H1 (cell line): ENCODE results near the gene LINC01488. TPM values are rescaled to one million over a fixed set of nuclear protein-coding genes. Genes with fewer than 3 reads are reported as not detected.
A peak's percentile ranks its signal among the peaks of the same experiment; 100 is the strongest.

ENCODE experiments used
- BRCA1 ChIP-seq: IDR thresholded peaks from 2 replicates; pipeline ENCODE4 v1.6.1; 2012; ENCODE audit warnings: low read depth, low read length, improper control_type of control experiment
- JUN ChIP-seq: IDR thresholded peaks from 2 replicates; pipeline ENCODE4 v1.6.1; 2011; ENCODE audit warnings: low read depth, mild to moderate bottlenecking, improper control_type of control experiment, low read length
- POU5F1 ChIP-seq: IDR thresholded peaks from 2 replicates; pipeline ENCODE4 v1.6.1; 2011; ENCODE audit warnings: low read depth, mild to moderate bottlenecking, low read length, moderate library complexity
- SIRT6 ChIP-seq: IDR thresholded peaks from one replicate; pipeline ENCODE4 v1.7.1; 2012; ENCODE audit warnings: low read length, inconsistent platforms
- SIX5 ChIP-seq: IDR thresholded peaks from 2 replicates; pipeline ENCODE4 v1.6.1; 2011; ENCODE audit warnings: mild to moderate bottlenecking, low read depth, low read length
- polyA plus RNA-seq, 7 experiments: library from polyadenylated mRNA; depleted of rRNA in 3 of 7; stranded (reverse) in 5 of 7; unstranded in 2 of 7; fragments of >200 nt in 5 of 7; fragments of 200-250 nt in 2 of 7; gene quantifications; 1 replicate in 5 of 7; 2 replicates in 1 of 7; 4 replicates in 1 of 7; pipeline versions ENCODE4 v1.2.1 to v1.2.3, GENCODE V29; 2011 to 2013; ENCODE audit warnings: missing spikeins in 2 of 7, mixed read lengths in 2 of 7
- total RNA-seq: library from RNA; stranded (reverse); fragmentation: NEBNext Ultra II Directional; extraction: Animal tissue kit (Norgen Biotek cat#: 25700); gene quantifications from 2 replicates; pipeline ENCODE4 v1.2.1, GENCODE V29; 2021
- TF ChIP-seq, protein P1 (sequence below), 3 experiments: IDR thresholded peaks; 1 replicate in 2 of 3; 2 replicates in 1 of 3; pipeline versions ENCODE4 v1.5.1 to v1.6.1; 2011; ENCODE audit warnings: low read length in 3 of 3, mild to moderate bottlenecking in 3 of 3, inconsistent platforms in 2 of 3, low read depth in 1 of 3, moderate library complexity in 1 of 3; ENCODE audit not compliant: insufficient read depth in 1 of 3; ENCODE audit errors: control extremely low read depth in 1 of 3
- TF ChIP-seq, protein P2 (sequence below): IDR thresholded peaks from 2 replicates; pipeline ENCODE4 v1.6.1; 2012; ENCODE audit warnings: inconsistent platforms
- TF ChIP-seq, protein P3 (sequence below): fragments of 300-600 bp; sonication (generic); IDR thresholded peaks from 2 replicates; pipeline ENCODE4 v1.7.1; 2012; ENCODE audit warnings: low read length, moderate library complexity, mild to moderate bottlenecking, inconsistent platforms; ENCODE audit not compliant: insufficient replicate concordance

LINC01488 gene
- total and polyA plus RNA-seq, 2 of the 8 experiments (the other 6 are each of a cell fraction or from before 2014, with no cell fraction given): not detected

DNA sequence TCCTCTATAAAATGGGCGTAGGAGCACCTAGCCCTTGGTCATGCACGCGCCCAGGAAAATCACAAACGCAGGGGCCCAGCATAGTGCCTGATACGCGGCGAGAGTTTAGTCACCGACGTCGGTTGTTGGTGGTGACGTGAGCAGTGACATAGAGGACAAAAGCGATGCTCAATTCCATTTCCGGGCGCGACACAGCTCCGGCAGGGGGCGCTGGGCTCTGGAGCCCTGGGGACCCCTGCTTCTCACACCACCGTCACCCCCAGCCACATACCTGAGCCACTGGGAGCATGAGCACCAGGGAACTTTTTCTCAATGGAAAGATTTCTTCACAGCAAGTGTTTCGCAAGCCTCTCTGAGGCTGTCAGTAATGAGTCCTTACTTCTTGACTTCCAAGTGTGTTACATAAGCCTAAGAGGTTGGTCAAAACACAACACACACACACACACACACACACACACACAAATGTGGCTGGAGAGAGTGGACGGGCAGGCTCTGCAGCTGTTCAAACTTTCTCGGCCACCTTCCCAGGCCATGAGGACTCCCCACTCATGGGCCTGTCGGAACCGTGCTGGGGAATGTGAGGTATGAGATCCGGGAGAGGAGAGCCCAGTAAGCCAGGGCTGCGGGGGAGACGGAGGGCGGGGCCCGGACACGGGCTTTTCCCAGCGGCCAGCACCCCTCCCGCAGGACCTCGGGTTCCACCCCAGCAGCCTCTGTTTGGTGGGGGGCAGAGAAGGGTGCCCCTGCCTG lies 36.9 kb upstream of the LINC01488 start (continued):
- TF ChIP-seq SIX5 (no peak), BRCA1 (no peak), POU5F1 (no peak), SIRT6 (no peak), JUN (no peak)
- TF ChIP-seq, protein P1, sequence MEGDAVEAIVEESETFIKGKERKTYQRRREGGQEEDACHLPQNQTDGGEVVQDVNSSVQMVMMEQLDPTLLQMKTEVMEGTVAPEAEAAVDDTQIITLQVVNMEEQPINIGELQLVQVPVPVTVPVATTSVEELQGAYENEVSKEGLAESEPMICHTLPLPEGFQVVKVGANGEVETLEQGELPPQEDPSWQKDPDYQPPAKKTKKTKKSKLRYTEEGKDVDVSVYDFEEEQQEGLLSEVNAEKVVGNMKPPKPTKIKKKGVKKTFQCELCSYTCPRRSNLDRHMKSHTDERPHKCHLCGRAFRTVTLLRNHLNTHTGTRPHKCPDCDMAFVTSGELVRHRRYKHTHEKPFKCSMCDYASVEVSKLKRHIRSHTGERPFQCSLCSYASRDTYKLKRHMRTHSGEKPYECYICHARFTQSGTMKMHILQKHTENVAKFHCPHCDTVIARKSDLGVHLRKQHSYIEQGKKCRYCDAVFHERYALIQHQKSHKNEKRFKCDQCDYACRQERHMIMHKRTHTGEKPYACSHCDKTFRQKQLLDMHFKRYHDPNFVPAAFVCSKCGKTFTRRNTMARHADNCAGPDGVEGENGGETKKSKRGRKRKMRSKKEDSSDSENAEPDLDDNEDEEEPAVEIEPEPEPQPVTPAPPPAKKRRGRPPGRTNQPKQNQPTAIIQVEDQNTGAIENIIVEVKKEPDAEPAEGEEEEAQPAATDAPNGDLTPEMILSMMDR (IDR thresholded peaks at IDR 0.05; ENCODE audit: control extremely low read depth in 1 of 3, insufficient read depth in 1 of 3, low read depth in 1 of 3, low read length in 3 of 3): peak; percentile 51 to 67 (median 59)
- TF ChIP-seq, protein P2, sequence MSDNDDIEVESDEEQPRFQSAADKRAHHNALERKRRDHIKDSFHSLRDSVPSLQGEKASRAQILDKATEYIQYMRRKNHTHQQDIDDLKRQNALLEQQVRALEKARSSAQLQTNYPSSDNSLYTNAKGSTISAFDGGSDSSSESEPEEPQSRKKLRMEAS: 0 out of 2 replicates have a peak, but pooled peaks have one; percentile 15
- TF ChIP-seq, protein P3, sequence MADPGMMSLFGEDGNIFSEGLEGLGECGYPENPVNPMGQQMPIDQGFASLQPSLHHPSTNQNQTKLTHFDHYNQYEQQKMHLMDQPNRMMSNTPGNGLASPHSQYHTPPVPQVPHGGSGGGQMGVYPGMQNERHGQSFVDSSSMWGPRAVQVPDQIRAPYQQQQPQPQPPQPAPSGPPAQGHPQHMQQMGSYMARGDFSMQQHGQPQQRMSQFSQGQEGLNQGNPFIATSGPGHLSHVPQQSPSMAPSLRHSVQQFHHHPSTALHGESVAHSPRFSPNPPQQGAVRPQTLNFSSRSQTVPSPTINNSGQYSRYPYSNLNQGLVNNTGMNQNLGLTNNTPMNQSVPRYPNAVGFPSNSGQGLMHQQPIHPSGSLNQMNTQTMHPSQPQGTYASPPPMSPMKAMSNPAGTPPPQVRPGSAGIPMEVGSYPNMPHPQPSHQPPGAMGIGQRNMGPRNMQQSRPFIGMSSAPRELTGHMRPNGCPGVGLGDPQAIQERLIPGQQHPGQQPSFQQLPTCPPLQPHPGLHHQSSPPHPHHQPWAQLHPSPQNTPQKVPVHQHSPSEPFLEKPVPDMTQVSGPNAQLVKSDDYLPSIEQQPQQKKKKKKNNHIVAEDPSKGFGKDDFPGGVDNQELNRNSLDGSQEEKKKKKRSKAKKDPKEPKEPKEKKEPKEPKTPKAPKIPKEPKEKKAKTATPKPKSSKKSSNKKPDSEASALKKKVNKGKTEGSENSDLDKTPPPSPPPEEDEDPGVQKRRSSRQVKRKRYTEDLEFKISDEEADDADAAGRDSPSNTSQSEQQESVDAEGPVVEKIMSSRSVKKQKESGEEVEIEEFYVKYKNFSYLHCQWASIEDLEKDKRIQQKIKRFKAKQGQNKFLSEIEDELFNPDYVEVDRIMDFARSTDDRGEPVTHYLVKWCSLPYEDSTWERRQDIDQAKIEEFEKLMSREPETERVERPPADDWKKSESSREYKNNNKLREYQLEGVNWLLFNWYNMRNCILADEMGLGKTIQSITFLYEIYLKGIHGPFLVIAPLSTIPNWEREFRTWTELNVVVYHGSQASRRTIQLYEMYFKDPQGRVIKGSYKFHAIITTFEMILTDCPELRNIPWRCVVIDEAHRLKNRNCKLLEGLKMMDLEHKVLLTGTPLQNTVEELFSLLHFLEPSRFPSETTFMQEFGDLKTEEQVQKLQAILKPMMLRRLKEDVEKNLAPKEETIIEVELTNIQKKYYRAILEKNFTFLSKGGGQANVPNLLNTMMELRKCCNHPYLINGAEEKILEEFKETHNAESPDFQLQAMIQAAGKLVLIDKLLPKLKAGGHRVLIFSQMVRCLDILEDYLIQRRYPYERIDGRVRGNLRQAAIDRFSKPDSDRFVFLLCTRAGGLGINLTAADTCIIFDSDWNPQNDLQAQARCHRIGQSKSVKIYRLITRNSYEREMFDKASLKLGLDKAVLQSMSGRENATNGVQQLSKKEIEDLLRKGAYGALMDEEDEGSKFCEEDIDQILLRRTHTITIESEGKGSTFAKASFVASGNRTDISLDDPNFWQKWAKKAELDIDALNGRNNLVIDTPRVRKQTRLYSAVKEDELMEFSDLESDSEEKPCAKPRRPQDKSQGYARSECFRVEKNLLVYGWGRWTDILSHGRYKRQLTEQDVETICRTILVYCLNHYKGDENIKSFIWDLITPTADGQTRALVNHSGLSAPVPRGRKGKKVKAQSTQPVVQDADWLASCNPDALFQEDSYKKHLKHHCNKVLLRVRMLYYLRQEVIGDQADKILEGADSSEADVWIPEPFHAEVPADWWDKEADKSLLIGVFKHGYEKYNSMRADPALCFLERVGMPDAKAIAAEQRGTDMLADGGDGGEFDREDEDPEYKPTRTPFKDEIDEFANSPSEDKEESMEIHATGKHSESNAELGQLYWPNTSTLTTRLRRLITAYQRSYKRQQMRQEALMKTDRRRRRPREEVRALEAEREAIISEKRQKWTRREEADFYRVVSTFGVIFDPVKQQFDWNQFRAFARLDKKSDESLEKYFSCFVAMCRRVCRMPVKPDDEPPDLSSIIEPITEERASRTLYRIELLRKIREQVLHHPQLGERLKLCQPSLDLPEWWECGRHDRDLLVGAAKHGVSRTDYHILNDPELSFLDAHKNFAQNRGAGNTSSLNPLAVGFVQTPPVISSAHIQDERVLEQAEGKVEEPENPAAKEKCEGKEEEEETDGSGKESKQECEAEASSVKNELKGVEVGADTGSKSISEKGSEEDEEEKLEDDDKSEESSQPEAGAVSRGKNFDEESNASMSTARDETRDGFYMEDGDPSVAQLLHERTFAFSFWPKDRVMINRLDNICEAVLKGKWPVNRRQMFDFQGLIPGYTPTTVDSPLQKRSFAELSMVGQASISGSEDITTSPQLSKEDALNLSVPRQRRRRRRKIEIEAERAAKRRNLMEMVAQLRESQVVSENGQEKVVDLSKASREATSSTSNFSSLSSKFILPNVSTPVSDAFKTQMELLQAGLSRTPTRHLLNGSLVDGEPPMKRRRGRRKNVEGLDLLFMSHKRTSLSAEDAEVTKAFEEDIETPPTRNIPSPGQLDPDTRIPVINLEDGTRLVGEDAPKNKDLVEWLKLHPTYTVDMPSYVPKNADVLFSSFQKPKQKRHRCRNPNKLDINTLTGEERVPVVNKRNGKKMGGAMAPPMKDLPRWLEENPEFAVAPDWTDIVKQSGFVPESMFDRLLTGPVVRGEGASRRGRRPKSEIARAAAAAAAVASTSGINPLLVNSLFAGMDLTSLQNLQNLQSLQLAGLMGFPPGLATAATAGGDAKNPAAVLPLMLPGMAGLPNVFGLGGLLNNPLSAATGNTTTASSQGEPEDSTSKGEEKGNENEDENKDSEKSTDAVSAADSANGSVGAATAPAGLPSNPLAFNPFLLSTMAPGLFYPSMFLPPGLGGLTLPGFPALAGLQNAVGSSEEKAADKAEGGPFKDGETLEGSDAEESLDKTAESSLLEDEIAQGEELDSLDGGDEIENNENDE: no peak
